Measurements from ENCODE around the gene PDE6D. TPM values are rescaled to one million over a fixed set of nuclear protein-coding genes. Genes with fewer than 3 reads are reported as not detected.

The PDE6D gene
- total RNA-seq, 2 experiments from 2014 or later: 5.9 to 7.0 TPM

- DNase-seq: no peak
- peaks cover 3% of the 10 kb centered on the region for H3K4me1 Mint-ChIP-seq (ENCODE audit: low read depth)
- TF ChIP-seq CTCF (IDR thresholded peaks at IDR 0.05): no peak
- Histone ChIP-seq H3K4me1 (ENCODE audit: insufficient read depth, low read length) (no peaks in the 10 kb centered on the region), H3K9me3 (ENCODE audit: control insufficient read depth in 1 of 2, insufficient read depth in 1 of 2, low read length in 2 of 2) (no peaks in the 10 kb centered on the region), H3K27me3 (ENCODE audit: control insufficient read depth in 1 of 2, insufficient read depth in 2 of 2, low read length in 2 of 2) (no peaks in the 10 kb centered on the region), H3K36me3 (ENCODE audit: insufficient read depth, low read length) (no peaks in the 10 kb centered on the region), H3K27ac (ENCODE audit: low read depth in 1 of 2, low read length in 2 of 2) (no peak overlapping the region), H3K4me3 (ENCODE audit: low read length) (no peak overlapping the region)
- no peak for ATAC-seq (ENCODE audit: poor library complexity)
- POLR2A ChIA-PET: no interaction called here
- no peak overlapping the region for H3K4me3 Mint-ChIP-seq
- H3K36me3 Mint-ChIP-seq (ENCODE audit: low read depth): no peaks in the 10 kb centered on the region
- H3K27me3 Mint-ChIP-seq: no peaks in the 10 kb centered on the region
- no peak overlapping the region for H3K27ac Mint-ChIP-seq
- intact Hi-C loops (cut with DNase I, micrococcal nuclease): no loop called here
- CTCF ChIA-PET: no interaction called here
- no peaks in the 10 kb centered on the region for H3K9me3 Mint-ChIP-seq
These were observed 82.1 kb downstream of the PDE6D start for GRCh38 chr2:231699006-231699405.

- H3K4me3 Mint-ChIP-seq: no peak overlapping the region
These were observed 85.1 kb downstream of the PDE6D start for GRCh38 chr2:231696004-231696367.

GRCh38 chr2:231693956-231694355, 87.1 kb downstream of the PDE6D start:
- no peak for TF ChIP-seq CTCF (IDR thresholded peaks at IDR 0.05)
- DNase-seq (no peak), ATAC-seq (ENCODE audit: poor library complexity) (no peak)
- Mint-ChIP-seq H3K4me1 (ENCODE audit: low read depth) (no peaks in the 10 kb centered on the region), H3K27me3 (no peaks in the 10 kb centered on the region), H3K4me3 (no peak overlapping the region), H3K9me3 (no peaks in the 10 kb centered on the region), H3K36me3 (ENCODE audit: low read depth) (no peaks in the 10 kb centered on the region), H3K27ac (no peak overlapping the region)
- ChIA-PET POLR2A (interaction anchor here (1.7 kb wide), 1 partner anchor 14 kb away, joined by 7 read pairs; the partner anchor contains the start of gene PTMA), CTCF (no interaction called here)
- Histone ChIP-seq H3K36me3 (ENCODE audit: insufficient read depth, low read length) (no peaks in the 10 kb centered on the region), H3K27me3 (ENCODE audit: control insufficient read depth in 1 of 2, insufficient read depth in 2 of 2, low read length in 2 of 2) (no peaks in the 10 kb centered on the region), H3K4me3 (ENCODE audit: low read length) (no peak overlapping the region), H3K4me1 (ENCODE audit: insufficient read depth, low read length) (no peaks in the 10 kb centered on the region), H3K27ac (ENCODE audit: low read depth in 1 of 2, low read length in 2 of 2) (no peak overlapping the region), H3K9me3 (ENCODE audit: control insufficient read depth in 1 of 2, insufficient read depth in 1 of 2, low read length in 2 of 2) (no peaks in the 10 kb centered on the region)
- intact Hi-C loops (cut with DNase I, micrococcal nuclease): no loop called here

More at GRCh38 chr2:231696004-231696367, 85.1 kb downstream of the PDE6D start:
- POLR2A ChIA-PET: interaction anchor here (1.2 to 1.3 kb wide), 2 partner anchors 12 to 82 kb away, joined by 3 read pairs; partner anchors contain the start of gene PTMA
- Histone ChIP-seq H3K4me1 (ENCODE audit: insufficient read depth, low read length) (no peaks in the 10 kb centered on the region), H3K36me3 (ENCODE audit: insufficient read depth, low read length) (no peaks in the 10 kb centered on the region), H3K9me3 (ENCODE audit: control insufficient read depth in 1 of 2, insufficient read depth in 1 of 2, low read length in 2 of 2) (no peaks in the 10 kb centered on the region), H3K4me3 (ENCODE audit: low read length) (no peak overlapping the region), H3K27ac (ENCODE audit: low read depth in 1 of 2, low read length in 2 of 2) (no peak overlapping the region), H3K27me3 (ENCODE audit: control insufficient read depth in 1 of 2, insufficient read depth in 2 of 2, low read length in 2 of 2) (no peaks in the 10 kb centered on the region)
- ATAC-seq (ENCODE audit: poor library complexity) (no peak), DNase-seq (no peak)
- Mint-ChIP-seq H3K27ac (no peak overlapping the region), H3K4me1 (ENCODE audit: low read depth) (no peaks in the 10 kb centered on the region), H3K9me3 (no peaks in the 10 kb centered on the region), H3K27me3 (no peaks in the 10 kb centered on the region), H3K36me3 (ENCODE audit: low read depth) (no peaks in the 10 kb centered on the region)
- intact Hi-C loops (cut with DNase I, micrococcal nuclease): no loop called here
- CTCF ChIA-PET: interaction anchor here (1.6 kb wide), 1 partner anchor 18 kb away, joined by 4 read pairs; no protein-coding TSS in a partner anchor
- TF ChIP-seq CTCF (IDR thresholded peaks at IDR 0.05): no peak
